ENCODE measurements around the gene GRWD1.

- TF ChIP-seq CTCF (IDR thresholded peaks at IDR 0.05) (no peak), POLR2A (IDR thresholded peaks at IDR 0.05) (no peak)
Measured at GRCh38 chr19:48448563-48448962, 2.8 kb downstream of the GRWD1 start.
